Caco-2 (cell line): ENCODE data around the gene PPM1H. TPM values are rescaled to one million over a fixed set of nuclear protein-coding genes. Genes with fewer than 3 reads are reported as not detected.

ENCODE experiments used
- BruUV-seq: library from RNA; stranded (reverse); fragments of 400-500 nt; replicated peaks from 2 replicates; lab custom pipeline; 2021; lab: Mats Ljungman, UMichigan
- CTCF ChIA-PET: fragments of 300-600 bp; sonication (Branson Sonifier 250); formaldehyde crosslinking; loops from one replicate; lab custom pipeline; 2022; ENCODE audit warnings: antibody characterized with exemption; lab: Charles Lee
- POLR2A ChIA-PET: fragments of 300-600 bp; sonication (Branson Sonifier 250); formaldehyde crosslinking; loops from one replicate; lab custom pipeline; 2022; ENCODE audit warnings: antibody characterized with exemption; lab: Charles Lee
- DNase-seq, 2 experiments: peaks; one replicate each; pipeline versions ENCODE4 v3.0.0 to v3.0.0-alpha.2; 2020 to 2022
- H3K27me3 ChIP-seq: replicated peaks from 2 replicates; pipeline ENCODE4 v1.6.0; 2011; ENCODE audit warnings: low read length; ENCODE audit not compliant: control insufficient read depth, insufficient read depth
- H3K36me3 ChIP-seq: 2 replicates; pipeline ENCODE4 v1.5.1; 2011; ENCODE audit warnings: low read length; ENCODE audit not compliant: control insufficient read depth, insufficient read depth
- H3K4me1 ChIP-seq: fragments of 250-450 bp; sonication (Bioruptor Pico); 2 replicates; pipeline ENCODE4 v1.5.1; 2020; ENCODE audit warnings: mild to moderate bottlenecking
- H3K4me3 ChIP-seq: 2 replicates; pipeline ENCODE4 v1.5.1; 2011; ENCODE audit warnings: low read depth, mild to moderate bottlenecking, control low read depth, low read length
- H3K9me3 ChIP-seq: fragments of 250-450 bp; sonication (Bioruptor Pico); 2 replicates; pipeline ENCODE4 v1.5.1; 2020; ENCODE audit warnings: mild to moderate bottlenecking, moderate library complexity
- H3K27ac Mint-ChIP-seq: one replicate; pipeline ENCODE4 v1.8.0; 2022; ENCODE audit warnings: mixed read lengths; ENCODE audit not compliant: unreplicated experiment
- H3K27me3 Mint-ChIP-seq: one replicate; pipeline ENCODE4 v1.8.0; 2022; ENCODE audit warnings: mixed read lengths; ENCODE audit not compliant: insufficient read depth, unreplicated experiment
- H3K36me3 Mint-ChIP-seq: one replicate; pipeline ENCODE4 v1.8.0; 2022; ENCODE audit warnings: mild to moderate bottlenecking, mixed read lengths; ENCODE audit not compliant: insufficient read depth, unreplicated experiment
- H3K4me1 Mint-ChIP-seq: one replicate; pipeline ENCODE4 v1.8.0; 2022; ENCODE audit warnings: low read depth, mixed read lengths; ENCODE audit not compliant: unreplicated experiment
- H3K4me3 Mint-ChIP-seq: one replicate; pipeline ENCODE4 v1.8.0; 2022; ENCODE audit warnings: mild to moderate bottlenecking, moderate library complexity, mixed read lengths; ENCODE audit not compliant: unreplicated experiment
- H3K9me3 Mint-ChIP-seq: one replicate; pipeline ENCODE4 v1.8.0; 2022; ENCODE audit warnings: mixed read lengths; ENCODE audit not compliant: unreplicated experiment
- CTCF ChIP-seq, 2 experiments: fragments of 200-600 bp in 1 of 2; IDR thresholded peaks; 1 replicate in 1 of 2; 2 replicates in 1 of 2; pipeline versions ENCODE4 v1.5.1 to v1.8.0; 2011 to 2022; ENCODE audit warnings: antibody characterized with exemption in 1 of 2, control low read depth in 1 of 2, inconsistent platforms in 1 of 2, low read depth in 1 of 2, low read length in 1 of 2, mild to moderate bottlenecking in 1 of 2, moderate library complexity in 1 of 2; ENCODE audit not compliant: insufficient read depth in 1 of 2, severe bottlenecking in 1 of 2, unreplicated experiment in 1 of 2
- intact Hi-C: fragments of 100-400 bp; cut with micrococcal nuclease; formaldehyde crosslinking; loops from one replicate; pipeline ENCODE4 v1.10.0; 2022; ENCODE audit not compliant: unreplicated experiment
- total RNA-seq: library from RNA; stranded (reverse); gene quantifications from 2 replicates; pipeline ENCODE4 v1.2.3, GENCODE V29; 2022

PPM1H gene
- total RNA-seq, 1 experiment from 2014 or later = 151 TPM

GRCh38 chr12:62705846-62706245 lies 229.1 kb downstream of the PPM1H start:
- no peak overlapping the region for H3K4me3 Mint-ChIP-seq
- Histone ChIP-seq H3K36me3 (peaks cover 2% of the 10 kb centered on the region; the same call in 1 of the 2 replicates), H3K9me3 (no peaks in the 10 kb centered on the region), H3K4me1 (no peaks in the 10 kb centered on the region), H3K27me3 (no peaks in the 10 kb centered on the region), H3K4me3 (no peak overlapping the region)
- TF ChIP-seq CTCF (IDR thresholded peaks at IDR 0.05; ENCODE audit: insufficient read depth in 1 of 2, low read depth in 1 of 2, low read length in 1 of 2, severe bottlenecking in 1 of 2, unreplicated experiment in 1 of 2) = no peak
- no peak for DNase-seq
- no TSS peak for BruUV-seq
- ChIA-PET POLR2A (no interaction called here), CTCF (no interaction called here)
- no peak overlapping the region for H3K27ac Mint-ChIP-seq
- intact Hi-C loops = no loop called here
- no peaks in the 10 kb centered on the region for H3K9me3 Mint-ChIP-seq
- peaks cover 70% of the 10 kb centered on the region for H3K36me3 Mint-ChIP-seq
- H3K4me1 Mint-ChIP-seq = peaks cover 7% of the 10 kb centered on the region
- H3K27me3 Mint-ChIP-seq = no peaks in the 10 kb centered on the region

DNA sequence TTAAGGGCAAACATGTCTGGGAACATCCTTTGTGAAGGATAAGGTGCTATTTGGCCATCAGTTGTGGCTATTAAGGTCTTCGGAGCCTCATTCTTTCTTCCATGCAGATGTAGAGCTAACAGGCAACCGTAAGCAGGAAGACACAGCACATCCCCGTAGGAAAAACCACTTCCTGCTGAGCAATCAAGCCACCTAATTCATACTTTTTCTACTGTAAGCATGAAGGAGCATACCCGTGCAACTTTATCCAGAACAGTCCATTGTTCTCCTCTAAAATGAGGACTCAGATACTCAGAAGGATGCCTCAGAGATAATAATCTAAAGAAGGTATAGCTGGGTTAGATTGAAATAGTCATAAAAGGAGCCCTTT lies 232.0 kb downstream of the PPM1H start:
- no peak overlapping the region for H3K27ac Mint-ChIP-seq
- intact Hi-C loops = no loop called here
- TF ChIP-seq CTCF (IDR thresholded peaks at IDR 0.05; ENCODE audit: insufficient read depth in 1 of 2, low read depth in 1 of 2, low read length in 1 of 2, severe bottlenecking in 1 of 2, unreplicated experiment in 1 of 2) = no peak
- H3K36me3 Mint-ChIP-seq = peaks cover 51% of the 10 kb centered on the region
- H3K27me3 ChIP-seq = no peaks in the 10 kb centered on the region
- peaks cover 7% of the 10 kb centered on the region for H3K4me1 Mint-ChIP-seq
- BruUV-seq = no TSS peak
- DNase-seq = no peak
- CTCF ChIA-PET = no interaction called here
- POLR2A ChIA-PET = no interaction called here
- H3K27me3 Mint-ChIP-seq = no peaks in the 10 kb centered on the region
- no peak overlapping the region for H3K4me3 ChIP-seq
- H3K9me3 ChIP-seq = no peaks in the 10 kb centered on the region
- H3K36me3 ChIP-seq = peaks cover 2% of the 10 kb centered on the region; the same call in 1 of the 2 replicates
- no peak overlapping the region for H3K4me3 Mint-ChIP-seq
- H3K4me1 ChIP-seq = no peaks in the 10 kb centered on the region
- H3K9me3 Mint-ChIP-seq = no peaks in the 10 kb centered on the region

DNA sequence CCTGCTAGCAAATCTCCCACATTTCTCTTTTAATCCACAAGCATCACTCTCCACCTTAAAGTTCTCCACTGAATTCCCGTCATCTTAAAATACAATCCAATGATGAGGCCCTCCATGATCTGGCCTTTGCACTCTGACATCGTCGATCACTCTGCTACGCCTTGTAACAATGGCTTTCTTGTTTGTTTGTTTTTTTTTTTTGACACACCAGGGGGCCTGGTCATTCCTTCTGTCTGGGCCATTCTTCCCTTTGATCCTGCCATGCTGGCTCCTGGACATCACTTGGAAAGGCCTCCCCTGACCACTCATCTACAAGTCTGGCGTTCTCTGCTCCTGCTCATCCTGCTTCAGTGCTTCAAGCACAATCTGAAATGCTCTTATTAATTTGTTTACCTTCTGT lies 233.5 kb downstream of the PPM1H start:
- Histone ChIP-seq H3K9me3 (no peaks in the 10 kb centered on the region), H3K4me1 (no peaks in the 10 kb centered on the region), H3K4me3 (no peak overlapping the region), H3K27me3 (no peaks in the 10 kb centered on the region), H3K36me3 (peaks cover 2% of the 10 kb centered on the region; the same call in 1 of the 2 replicates)
- H3K9me3 Mint-ChIP-seq = no peaks in the 10 kb centered on the region
- no peak for DNase-seq
- no peaks in the 10 kb centered on the region for H3K27me3 Mint-ChIP-seq
- H3K36me3 Mint-ChIP-seq = peaks cover 46% of the 10 kb centered on the region
- no peak overlapping the region for H3K4me3 Mint-ChIP-seq
- no peak for TF ChIP-seq CTCF (IDR thresholded peaks at IDR 0.05; ENCODE audit: insufficient read depth in 1 of 2, low read depth in 1 of 2, low read length in 1 of 2, severe bottlenecking in 1 of 2, unreplicated experiment in 1 of 2)
- CTCF ChIA-PET = no interaction called here
- intact Hi-C loops = no loop called here
- no peak overlapping the region for H3K27ac Mint-ChIP-seq
- no TSS peak for BruUV-seq
- POLR2A ChIA-PET = no interaction called here
- peaks cover 7% of the 10 kb centered on the region for H3K4me1 Mint-ChIP-seq
